Stomach (tissue), 4 donors: ENCODE data around the gene KCNK2.

Experiments
- CTCF ChIP-seq, 7 experiments: fragments of 450-650 bp in 4 of 7; fragments of 200-600 bp in 3 of 7; sonication (generic) in 3 of 7; IDR thresholded peaks; one replicate each; pipeline ENCODE4 v1.5.1; 2016 to 2019; ENCODE audit warnings: antibody characterized with exemption in 7 of 7, control low read depth in 2 of 7, mild to moderate bottlenecking in 1 of 7
- EP300 ChIP-seq: sonication (generic); formaldehyde crosslinking; IDR thresholded peaks from one replicate; pipeline ENCODE4 v1.6.1; 2017; ENCODE audit warnings: antibody characterized with exemption
- POLR2A ChIP-seq, 4 donors: fragments of 450-650 bp; IDR thresholded peaks; one replicate each; pipeline ENCODE4 v1.6.1; 2016; ENCODE audit warnings: antibody characterized with exemption in 4 of 4, control low read depth in 2 of 4, mild to moderate bottlenecking in 1 of 4, moderate library complexity in 1 of 4

- no peak for TF ChIP-seq CTCF (IDR thresholded peaks at IDR 0.05)
- TF ChIP-seq POLR2A (IDR thresholded peaks at IDR 0.05), result no peak
- no peak for TF ChIP-seq EP300
These were observed 51.0 kb downstream of the KCNK2 start for GRCh38 chr1:215133532-215133931.
